ENCODE data around the gene TUT4.

GRCh38 chr1:52454779-52455178 lies 98.1 kb downstream of the TUT4 start:
- no peak for TF ChIP-seq CTCF (conservative IDR thresholded peaks at IDR 0.05 in 1 of 2, IDR thresholded peaks at IDR 0.05 in 1 of 2; ENCODE audit: low read depth in 1 of 2, low read length in 2 of 2)
- TF ChIP-seq EZH2 (IDR thresholded peaks at IDR 0.05; ENCODE audit: low read length, missing control alignments) = no peak
